Measurements from ENCODE around the gene FCN2. TPM values are rescaled to one million over a fixed set of nuclear protein-coding genes. Genes with fewer than 3 reads are reported as not detected.

The FCN2 gene
- total and polyA plus RNA-seq, 8 donors, result not detected

- DNase-seq (no peak), ATAC-seq (no peak)
- Histone ChIP-seq H3K27ac (no peak overlapping the region), H3K36me3 (peaks cover 0 to 5% of the 10 kb centered on the region in 2 donors), H3K9me3 (no peaks in the 10 kb centered on the region), H3K4me3 (no peak overlapping the region), H3K4me1 (no peaks in the 10 kb centered on the region), H3K27me3 (no peaks in the 10 kb centered on the region)
- intact Hi-C loops (cut with DNase I), result no loop called here
- TF ChIP-seq CTCF (IDR thresholded peaks at IDR 0.05), result no peak
These were observed 39.3 kb upstream of the FCN2 start for GRCh38 chr9:134841180-134841904.

GRCh38 chr9:134842321-134842720 is 38.3 kb upstream of the FCN2 start:
- no peak overlapping the region for H3K4me3 ChIP-seq
- H3K27me3 ChIP-seq, result no peaks in the 10 kb centered on the region
- DNase-seq (peak in 1 of 4 donors; percentile 78), ATAC-seq (no peak)
- peaks cover 0 to 5% of the 10 kb centered on the region in 2 donors for H3K36me3 ChIP-seq
- no peak for TF ChIP-seq CTCF (IDR thresholded peaks at IDR 0.05)
- intact Hi-C loops (cut with DNase I), result no loop called here
- no peaks in the 10 kb centered on the region for H3K9me3 ChIP-seq
- no peaks in the 10 kb centered on the region for H3K4me1 ChIP-seq
- H3K27ac ChIP-seq, result no peak overlapping the region

- Histone ChIP-seq H3K4me1 (no peaks in the 10 kb centered on the region), H3K27ac (no peak overlapping the region), H3K27me3 (no peaks in the 10 kb centered on the region), H3K9me3 (no peaks in the 10 kb centered on the region), H3K4me3 (no peak overlapping the region), H3K36me3 (peaks cover 0 to 5% of the 10 kb centered on the region in 2 donors)
- ATAC-seq, result no peak
- peak in 1 of 4 donors; percentile 68 for DNase-seq
- intact Hi-C loops (cut with DNase I), result no loop called here
- TF ChIP-seq CTCF (IDR thresholded peaks at IDR 0.05), result no peak
These were observed 36.9 kb upstream of the FCN2 start for GRCh38 chr9:134843740-134844139.

GRCh38 chr9:134844821-134845220 is 35.8 kb upstream of the FCN2 start:
- Histone ChIP-seq H3K36me3 (peaks cover 0 to 5% of the 10 kb centered on the region in 2 donors), H3K4me3 (no peak overlapping the region), H3K27ac (no peak overlapping the region), H3K4me1 (no peaks in the 10 kb centered on the region), H3K27me3 (no peaks in the 10 kb centered on the region), H3K9me3 (no peaks in the 10 kb centered on the region)
- no peak for TF ChIP-seq CTCF (IDR thresholded peaks at IDR 0.05)
- intact Hi-C loops (cut with DNase I), result no loop called here
- ATAC-seq (no peak), DNase-seq (no peak)

- Histone ChIP-seq H3K9me3 (no peaks in the 10 kb centered on the region), H3K27ac (no peak overlapping the region), H3K36me3 (peaks cover 0 to 5% of the 10 kb centered on the region in 2 donors), H3K4me3 (no peak overlapping the region), H3K4me1 (no peaks in the 10 kb centered on the region), H3K27me3 (no peaks in the 10 kb centered on the region)
- DNase-seq (peak in 1 of 4 donors; percentile 59), ATAC-seq (no peak)
- TF ChIP-seq CTCF (IDR thresholded peaks at IDR 0.05), result no peak
- intact Hi-C loops (cut with DNase I), result no loop called here
These were observed 34.4 kb upstream of the FCN2 start for GRCh38 chr9:134846187-134846586.

All from left lung (tissue), 10 donors.